ELR (cell line): ENCODE data around the gene FNDC3A.
A peak's percentile ranks its signal among the peaks of the same experiment; 100 is the strongest.

Experiments used
- DNase-seq: peaks from one replicate; pipeline ENCODE4 v3.0.0-alpha.2; 2015; ENCODE audit warnings: low read depth

FNDC3A gene, protein sequence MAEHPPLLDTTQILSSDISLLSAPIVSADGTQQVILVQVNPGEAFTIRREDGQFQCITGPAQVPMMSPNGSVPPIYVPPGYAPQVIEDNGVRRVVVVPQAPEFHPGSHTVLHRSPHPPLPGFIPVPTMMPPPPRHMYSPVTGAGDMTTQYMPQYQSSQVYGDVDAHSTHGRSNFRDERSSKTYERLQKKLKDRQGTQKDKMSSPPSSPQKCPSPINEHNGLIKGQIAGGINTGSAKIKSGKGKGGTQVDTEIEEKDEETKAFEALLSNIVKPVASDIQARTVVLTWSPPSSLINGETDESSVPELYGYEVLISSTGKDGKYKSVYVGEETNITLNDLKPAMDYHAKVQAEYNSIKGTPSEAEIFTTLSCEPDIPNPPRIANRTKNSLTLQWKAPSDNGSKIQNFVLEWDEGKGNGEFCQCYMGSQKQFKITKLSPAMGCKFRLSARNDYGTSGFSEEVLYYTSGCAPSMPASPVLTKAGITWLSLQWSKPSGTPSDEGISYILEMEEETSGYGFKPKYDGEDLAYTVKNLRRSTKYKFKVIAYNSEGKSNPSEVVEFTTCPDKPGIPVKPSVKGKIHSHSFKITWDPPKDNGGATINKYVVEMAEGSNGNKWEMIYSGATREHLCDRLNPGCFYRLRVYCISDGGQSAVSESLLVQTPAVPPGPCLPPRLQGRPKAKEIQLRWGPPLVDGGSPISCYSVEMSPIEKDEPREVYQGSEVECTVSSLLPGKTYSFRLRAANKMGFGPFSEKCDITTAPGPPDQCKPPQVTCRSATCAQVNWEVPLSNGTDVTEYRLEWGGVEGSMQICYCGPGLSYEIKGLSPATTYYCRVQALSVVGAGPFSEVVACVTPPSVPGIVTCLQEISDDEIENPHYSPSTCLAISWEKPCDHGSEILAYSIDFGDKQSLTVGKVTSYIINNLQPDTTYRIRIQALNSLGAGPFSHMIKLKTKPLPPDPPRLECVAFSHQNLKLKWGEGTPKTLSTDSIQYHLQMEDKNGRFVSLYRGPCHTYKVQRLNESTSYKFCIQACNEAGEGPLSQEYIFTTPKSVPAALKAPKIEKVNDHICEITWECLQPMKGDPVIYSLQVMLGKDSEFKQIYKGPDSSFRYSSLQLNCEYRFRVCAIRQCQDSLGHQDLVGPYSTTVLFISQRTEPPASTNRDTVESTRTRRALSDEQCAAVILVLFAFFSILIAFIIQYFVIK

DNA sequence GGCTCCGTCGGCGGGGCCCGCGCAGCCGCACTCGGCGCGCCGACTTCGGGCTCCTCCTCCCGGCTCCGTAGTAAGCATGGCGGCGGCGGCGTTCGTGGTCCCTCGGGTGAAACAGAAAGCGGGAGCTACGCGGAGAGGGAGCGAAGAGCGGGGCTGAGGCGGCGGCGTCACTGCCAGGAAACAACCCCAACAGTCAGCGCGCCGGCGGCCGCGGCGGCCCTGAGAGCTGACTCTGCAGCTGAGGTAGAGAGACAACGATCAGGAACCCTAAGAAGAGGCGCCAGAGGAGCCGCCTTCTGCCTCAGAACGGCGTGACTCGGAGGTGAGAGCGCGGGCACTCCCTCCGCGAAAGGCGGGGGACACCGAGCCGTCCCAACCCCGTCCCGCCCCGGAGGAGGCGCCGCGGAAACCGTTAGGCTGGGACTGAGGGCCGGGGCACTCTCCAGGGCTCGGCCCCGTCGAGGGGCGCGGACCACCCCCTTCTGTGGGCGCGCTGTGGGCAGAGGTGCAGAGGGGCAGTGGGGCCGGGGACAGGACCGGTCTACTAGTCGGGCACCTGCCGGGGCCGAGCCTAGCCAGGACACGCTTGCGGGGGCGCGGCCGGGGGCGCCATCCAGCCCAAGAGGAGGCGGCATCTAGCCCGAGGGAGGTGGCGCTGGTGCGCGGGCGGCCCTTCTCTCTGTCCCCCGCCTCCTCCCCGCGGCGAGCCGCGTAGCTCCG, at the start of gene FNDC3A:
Gene FNDC3A (plus strand): TSS at position 57 of the 720 bp plus-strand sequence. CDS start 30,279 bp downstream, outside the sequence.
- DNase-seq = peak; percentile 90

DNA sequence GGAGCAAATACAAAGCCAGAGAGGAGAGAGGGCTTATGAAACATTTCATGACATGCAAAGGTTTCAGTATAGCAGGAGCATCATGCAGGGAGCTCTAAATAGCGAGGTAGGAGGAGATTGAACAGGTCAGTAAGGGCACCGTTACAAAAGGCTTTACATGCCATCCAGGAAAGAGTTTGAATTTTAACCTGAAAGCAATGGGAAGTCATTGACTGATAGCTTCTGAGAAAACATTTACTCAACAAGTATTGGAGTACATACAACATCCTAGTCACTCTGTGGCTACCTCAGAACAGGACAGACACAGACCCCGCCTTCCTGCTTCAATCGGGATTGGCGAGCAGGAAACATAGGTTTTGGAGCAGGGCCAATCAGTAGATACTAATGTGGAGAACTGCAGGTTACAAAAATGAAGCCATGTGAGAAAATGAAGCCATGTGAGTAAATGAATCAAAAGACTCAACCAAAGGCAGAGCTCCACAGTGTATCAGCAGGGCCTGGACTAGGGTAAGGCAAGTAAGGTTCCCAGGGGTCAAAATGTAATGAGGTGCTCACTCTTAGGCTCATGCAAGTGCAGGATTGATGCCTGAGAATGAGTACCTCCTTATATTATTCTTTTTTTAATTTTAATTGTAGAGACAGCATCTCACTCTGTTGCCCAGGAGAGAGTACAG, 46.8 kb upstream of the FNDC3A start:
- no peak for DNase-seq

DNA sequence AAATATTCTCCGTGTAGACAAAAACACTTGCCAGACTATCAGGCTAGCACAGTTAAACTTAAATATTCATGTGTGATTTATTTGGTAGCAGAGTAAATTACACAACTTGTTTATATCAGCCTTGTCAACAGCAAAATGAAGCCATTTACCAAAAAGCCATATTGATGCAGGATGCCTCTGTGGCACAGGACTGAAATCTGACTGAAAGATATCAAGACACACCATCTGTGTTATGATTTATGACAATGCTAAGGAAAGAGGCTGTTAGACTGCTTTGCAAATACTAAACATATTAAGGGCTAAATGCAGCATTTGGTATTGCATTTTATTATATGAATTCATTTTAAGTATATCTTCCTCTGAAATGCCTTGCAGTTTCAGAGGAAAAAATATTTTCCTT, 44.8 kb upstream of the FNDC3A start:
- DNase-seq = no peak

DNA sequence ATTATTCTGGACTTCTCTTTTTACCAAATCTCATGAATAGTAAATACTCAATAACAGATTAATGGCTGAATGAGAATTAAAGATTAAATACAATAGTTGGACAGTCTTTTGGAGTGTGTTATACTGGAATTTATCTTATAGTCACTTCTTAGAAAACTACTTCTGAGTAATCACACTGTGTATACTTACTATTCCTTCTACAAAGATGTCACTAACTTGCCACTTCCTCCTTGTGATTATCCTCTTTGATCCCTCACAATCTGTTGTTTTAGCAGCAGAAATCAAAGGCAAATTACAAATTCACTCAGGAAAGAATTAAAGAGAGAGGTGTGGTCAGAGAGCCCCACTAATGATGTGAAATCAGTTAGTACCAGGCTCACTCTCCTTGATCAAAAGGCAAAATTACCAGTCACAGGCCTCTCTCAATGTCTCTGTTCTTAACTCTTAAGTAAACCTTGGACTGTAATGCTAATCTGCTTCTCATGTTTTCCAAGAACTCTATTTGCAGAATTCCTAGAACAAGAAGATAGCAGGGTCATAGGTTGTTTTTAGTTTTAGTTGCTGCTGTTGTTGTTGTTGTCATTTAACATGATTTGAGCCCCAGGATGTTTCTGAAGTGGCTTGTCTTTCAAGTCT, 37.3 kb upstream of the FNDC3A start:
- DNase-seq = no peak

DNA sequence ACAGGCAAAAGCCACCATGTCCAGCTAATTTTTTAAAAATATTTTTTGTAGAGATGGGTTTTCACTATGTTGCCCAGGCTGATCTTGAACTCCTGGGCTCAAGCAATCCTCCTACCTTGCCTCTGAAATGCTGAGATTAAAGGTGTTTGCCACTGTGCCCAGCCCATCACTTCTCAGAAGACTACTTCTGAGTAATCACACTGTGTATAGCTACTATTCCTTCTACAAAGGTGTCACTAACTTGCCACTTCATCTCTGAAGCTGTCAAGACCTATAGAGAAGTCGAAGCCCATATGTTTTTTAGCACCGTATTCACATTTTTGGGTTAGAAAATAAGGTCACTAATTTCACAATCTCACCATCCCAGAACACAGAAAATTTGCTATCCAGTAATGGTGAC, 36.0 kb upstream of the FNDC3A start:
- no peak for DNase-seq

DNA sequence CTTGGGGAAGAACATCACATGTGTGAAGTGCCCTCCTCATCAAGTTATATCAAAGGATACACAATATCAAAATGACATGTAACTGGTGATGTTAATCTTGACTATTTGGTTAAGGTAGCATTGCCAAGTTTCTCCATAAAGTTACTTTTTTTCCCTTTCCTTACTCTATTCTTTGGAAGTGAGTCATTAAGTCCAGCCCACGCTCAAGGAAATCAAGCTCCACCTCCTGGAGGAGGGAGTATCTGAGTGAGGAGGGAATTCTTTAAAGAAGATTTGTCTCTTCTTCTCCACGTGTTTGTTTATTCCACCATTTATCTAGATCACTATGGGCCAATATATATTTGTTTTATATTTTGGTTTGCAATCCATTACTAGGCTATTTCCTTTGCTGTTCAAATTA, 33.6 kb upstream of the FNDC3A start:
- DNase-seq = peak; percentile 63

DNA sequence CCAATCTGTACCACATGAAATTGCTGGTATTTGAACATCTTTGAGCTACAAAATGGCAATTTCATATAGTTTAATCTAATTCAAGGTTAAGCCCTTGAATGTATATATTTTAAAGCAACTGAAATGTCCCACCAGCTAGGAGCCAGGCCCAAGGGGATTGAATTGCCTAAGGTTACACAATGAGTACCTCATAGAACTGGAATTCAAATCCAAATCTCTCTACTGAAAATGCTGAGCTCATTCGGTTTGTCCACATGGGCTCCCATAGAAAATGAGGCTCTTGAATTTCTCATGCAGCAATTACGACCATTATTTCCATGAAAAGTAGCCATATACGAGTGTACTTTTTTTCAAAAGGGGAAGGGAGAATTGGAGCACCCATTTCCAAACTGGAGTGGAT, 31.5 kb upstream of the FNDC3A start:
- no peak for DNase-seq

DNA sequence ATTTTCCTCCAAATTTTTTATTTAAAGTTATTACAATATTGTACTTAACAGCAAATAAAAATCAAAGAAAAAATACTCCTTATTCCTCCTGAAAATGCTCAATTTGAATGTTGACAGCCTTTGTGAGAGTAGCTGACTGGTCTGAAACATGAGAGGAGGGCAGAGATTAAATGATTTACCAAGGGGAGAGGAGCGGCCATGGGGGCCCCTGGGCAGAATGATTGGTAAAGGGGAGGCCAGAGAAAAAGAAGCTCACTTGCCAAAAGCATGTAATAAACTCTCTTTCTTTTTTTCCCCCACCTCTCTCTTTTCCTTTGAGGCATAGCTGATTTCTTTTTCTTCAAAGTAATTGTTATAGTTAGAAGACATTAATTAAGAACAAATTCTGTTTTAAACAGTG, 30.1 kb upstream of the FNDC3A start:
- DNase-seq = no peak

DNA sequence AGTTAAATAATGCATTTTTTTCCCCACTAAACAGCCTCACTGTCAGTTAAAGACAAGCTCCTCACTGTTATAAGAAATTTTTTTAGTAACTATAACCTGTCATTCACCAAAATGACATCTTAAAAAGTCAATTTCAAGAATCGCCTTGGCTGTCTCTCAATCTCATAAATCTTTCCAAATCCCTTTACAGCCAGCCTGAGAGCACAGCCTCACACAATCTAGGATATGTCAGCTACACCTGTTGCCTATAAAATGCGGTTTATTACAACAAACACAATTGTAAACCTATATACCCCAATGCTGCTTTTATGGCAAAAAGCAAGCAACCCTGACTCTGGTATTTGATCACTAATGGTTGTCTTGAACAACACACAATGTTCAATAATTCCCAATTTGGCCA, 29.5 kb upstream of the FNDC3A start:
- DNase-seq = no peak

DNA sequence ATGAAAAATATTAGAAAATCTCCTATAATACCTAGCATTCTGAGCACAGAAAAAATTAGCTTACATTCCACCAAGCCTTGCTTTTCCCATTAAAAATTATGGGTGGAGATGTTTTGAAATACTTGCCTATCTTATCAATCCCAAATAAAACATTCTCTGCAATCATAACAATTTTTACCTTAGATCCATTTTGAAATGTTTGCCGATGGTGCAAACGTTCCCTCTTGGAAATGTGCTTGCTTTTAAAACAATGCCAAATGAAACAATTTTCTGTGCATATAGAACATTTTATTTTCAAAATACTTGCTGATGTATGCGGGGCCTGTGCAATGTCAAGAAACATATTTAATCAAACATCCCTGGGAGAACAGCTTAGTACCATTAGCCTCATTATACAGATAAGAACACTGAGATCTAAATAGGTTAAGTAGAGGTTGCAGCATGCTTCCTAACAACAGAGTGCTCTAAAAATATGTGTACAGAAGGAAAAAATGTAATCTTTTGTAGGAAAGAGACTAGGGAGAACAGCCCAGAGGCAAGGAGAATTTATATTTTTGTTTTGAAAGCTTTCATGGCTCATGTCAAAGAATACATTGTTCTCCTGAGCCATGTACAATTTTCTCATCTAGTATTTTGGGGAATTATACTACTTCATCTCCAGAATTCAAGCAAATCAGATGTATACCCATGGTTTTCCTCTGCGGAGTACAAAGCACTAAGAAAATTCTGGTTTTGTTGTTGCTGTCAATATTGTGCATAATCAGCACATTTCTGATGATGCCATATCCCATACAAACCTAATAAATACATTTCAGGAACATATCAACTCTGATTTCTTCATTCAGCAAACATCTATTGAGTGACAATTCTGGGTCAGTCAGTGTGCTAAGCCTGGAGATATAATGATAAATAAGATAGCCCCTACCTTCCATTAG, 25.9 kb upstream of the FNDC3A start:
- DNase-seq = no peak

DNA sequence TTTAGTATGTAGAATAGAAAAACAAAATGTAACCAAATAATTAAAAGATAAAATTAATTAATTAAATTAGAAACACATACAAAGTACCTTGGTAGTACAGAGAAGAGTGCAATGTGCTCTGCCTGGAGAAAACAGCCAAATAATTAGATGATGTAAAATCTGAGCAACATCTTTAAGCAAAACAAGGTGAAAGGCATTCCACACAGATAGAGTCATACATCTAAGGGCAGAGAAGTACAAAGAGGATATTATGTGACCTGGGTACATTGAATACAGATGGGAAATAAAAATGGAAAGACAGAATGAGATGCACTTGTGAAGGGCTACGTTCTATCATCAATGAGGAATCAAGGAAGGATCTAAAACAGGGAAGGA, 25.2 kb upstream of the FNDC3A start:
- peak; percentile 48 for DNase-seq

DNA sequence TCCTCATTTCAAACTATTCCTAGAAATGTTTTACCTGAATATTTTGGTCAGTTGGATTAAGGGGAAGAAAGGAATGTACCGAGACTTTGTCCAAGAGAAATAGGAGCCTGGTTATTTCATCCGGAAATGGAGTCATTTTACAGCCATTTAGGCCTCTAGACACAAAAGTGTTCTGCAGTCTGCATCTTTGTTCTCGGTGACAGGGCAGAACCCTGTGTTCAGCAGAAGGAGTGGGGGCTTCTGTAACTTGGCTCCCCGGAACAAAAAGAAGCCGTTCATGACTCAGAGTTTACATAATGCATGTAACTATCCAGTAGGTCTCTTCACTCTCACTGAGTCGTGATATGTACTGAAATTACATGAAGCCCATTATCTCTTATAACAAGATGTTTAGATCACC, 21.6 kb upstream of the FNDC3A start:
- peak; percentile 71 for DNase-seq

DNA sequence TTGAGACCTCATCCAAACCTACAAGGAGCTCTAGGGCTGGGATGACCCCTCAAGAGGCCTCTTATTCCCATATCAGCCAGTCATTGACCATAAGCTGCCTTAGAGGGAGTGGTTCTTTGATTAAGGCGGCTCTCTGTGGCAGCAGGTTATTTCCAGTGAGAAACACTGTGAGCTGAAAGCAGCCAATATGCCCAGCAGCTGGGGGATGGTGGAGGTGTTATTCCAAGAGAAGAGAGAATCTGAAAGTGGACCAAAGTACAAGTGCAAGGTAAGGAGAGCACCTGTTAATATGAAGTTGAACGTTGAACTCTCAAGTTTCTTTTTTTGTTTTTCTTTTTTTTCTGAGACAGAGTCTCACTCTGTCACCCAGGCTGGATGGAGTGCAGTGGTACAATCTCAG, 20.2 kb upstream of the FNDC3A start:
- no peak for DNase-seq

DNA sequence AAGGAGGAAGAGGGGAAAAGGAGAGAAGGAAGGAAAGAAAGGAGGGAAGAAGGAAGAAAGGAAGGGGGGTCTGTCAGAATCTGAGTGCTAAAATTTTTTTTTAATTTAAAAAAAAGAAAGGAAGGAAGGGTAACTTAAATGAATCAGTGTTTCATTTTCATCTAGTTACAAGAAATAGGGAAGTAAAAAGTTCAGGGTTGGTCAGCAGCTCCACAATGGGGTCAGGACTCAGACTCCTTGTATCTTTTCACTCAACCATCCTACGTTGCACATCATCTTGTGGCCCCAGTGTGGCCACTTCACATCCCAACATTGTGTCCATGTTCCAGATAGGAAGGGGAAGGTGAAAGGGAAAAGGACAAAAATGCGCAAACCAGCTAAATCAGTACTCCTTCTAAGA, 14.3 kb upstream of the FNDC3A start:
- no peak for DNase-seq

DNA sequence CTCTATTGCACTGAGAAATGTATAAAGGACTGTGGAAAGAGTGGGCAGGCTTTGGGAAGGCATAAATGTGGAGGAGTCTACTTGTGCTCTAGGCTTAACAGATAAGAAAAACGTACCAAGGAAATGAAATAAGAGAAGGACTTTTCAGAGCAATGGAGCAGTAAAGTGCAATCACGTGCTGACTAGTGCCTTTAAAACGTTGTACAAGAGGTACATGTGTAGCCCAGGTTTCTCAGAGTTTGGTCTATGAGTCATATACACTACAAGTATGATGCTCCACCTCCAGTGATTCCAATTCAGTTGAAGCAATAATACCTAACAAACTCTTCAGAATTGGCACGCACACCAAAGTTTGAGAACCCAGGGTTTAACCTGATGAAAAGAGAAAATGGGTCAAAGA, 13.4 kb upstream of the FNDC3A start:
- no peak for DNase-seq

DNA sequence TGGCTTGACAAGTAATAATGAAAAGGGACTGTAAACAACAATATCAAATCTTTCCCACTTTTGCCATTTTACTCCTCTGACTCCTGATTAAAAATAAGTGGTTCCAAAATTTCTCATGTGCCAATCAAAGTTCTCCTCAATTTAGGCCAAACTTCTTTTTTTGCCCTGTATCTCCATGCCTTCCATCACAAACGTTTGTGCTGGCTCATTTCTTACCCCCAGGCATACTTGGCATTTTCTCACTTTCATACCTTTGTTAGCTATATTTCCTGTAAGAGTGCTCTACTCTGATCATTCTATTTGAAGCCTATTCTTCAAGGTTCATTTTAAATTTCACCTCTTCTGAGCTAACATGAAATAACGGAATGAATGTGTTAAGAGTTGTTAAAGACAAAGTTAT, 10.0 kb upstream of the FNDC3A start:
- DNase-seq = no peak

DNA sequence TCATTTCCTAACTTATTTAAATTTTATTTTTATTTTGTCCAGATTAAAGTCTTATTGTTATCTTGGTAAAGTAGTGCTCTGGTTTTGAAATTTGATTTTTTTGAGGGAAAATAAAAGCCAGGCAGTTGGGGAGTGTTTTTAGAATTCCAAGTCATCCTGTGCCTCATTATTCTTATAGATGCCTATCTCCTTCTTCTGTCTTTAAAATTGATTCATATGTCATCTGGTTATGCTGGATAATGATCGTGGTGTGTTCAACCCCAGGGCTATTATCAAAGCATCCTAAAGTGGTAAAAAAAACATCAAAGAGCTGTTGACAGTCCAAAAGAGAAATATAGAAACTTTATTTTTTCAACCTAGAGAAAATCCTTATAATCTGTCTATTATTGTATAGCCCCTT, 6.0 kb upstream of the FNDC3A start:
- no peak for DNase-seq

DNA sequence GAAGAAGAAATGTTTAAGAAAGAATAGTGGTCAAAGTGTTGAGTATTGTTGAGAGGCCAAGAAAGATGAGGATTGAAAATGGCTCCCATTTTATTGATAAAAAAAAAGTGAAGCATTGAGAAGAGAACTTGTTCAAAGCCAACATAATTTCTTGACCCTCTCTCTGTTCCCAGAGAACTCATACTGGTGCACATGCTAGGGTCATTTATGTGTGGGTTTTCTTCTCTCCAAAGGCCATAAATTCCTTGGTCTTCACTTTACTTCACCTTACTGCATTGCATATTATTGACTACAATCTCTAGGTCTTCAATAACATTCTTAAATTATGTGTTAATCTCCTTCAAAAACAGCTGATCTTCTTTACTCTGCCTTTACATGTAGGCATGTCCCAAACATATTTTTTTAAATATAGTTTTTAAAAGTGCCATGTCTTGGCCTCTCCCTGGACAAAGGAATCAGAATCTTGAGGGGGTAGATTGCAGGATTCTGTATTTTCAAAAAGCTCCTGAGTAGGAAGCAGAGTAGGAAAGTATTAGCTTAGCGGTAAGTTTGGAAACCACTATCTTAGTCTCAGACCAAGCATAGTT, 1.8 kb upstream of the FNDC3A start:
- no peak for DNase-seq

DNA sequence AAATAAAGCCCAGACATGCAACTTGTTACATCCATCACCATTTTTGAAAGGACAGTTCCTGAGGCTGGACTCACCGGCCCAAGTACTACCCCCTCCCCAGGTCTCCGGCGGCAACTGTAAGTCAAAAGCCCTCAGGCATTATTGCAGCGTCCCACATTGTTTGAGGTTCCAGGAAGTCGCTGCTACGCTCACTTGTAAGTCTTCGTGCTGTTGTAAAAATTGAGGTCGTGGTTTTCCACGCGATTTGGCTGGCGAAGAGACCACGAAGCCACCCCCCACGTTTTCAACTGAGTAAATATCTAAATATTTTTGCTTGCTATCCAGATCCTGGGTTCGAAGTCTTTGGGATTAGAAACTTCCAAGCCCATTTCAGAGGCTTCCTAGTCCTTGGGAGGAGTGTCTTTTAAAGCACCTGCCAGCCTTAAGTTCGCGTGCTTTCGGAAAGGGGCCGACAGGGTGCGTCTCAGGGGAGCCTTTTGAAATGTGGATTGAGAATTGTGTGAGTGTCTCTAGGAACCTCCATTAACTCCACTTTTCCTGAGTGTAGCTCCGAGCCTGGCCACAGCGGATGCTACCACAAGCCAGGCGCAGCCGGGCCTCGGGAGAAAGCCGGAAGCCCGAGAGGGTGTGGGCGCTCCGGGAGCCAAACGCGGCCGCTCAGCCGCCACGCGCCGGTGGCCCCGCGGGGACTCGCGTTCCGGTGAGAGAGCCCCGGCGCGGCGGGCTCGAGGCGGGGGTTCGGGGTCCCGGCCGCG, 434 bp upstream of the FNDC3A start:
- DNase-seq = peak; percentile 75
